HG03066 (cell line): ENCODE results near the gene TLL1.

ENCODE experiments used
- ATAC-seq: cut with Tn5 transposase; IDR thresholded peaks from one replicate; pipeline ENCODE4 v1.9.1; 2021; ENCODE audit warnings: low read depth; ENCODE audit not compliant: unreplicated experiment

TLL1 gene

GRCh38 chr4:165970703-165971420 is 97.8 kb downstream of the TLL1 start:
- no peak for ATAC-seq

- no peak for ATAC-seq
Measured at GRCh38 chr4:165971446-165971845, 98.4 kb downstream of the TLL1 start.

GRCh38 chr4:165971933-165972332 is 98.9 kb downstream of the TLL1 start:
- ATAC-seq: no peak

GRCh38 chr4:165972747-165973146 is 99.7 kb downstream of the TLL1 start:
- ATAC-seq: no peak

GRCh38 chr4:165982934-165983333 is 109.9 kb downstream of the TLL1 start:
- no peak for ATAC-seq

GRCh38 chr4:165986956-165987698 is 114.1 kb downstream of the TLL1 start:
- ATAC-seq: no peak

GRCh38 chr4:165991325-165992180 is 118.5 kb downstream of the TLL1 start:
- no peak for ATAC-seq

GRCh38 chr4:165992283-165992682 is 119.2 kb downstream of the TLL1 start:
- no peak for ATAC-seq

GRCh38 chr4:165994701-165995100 is 121.7 kb downstream of the TLL1 start:
- ATAC-seq: no peak

- ATAC-seq: no peak
Measured at GRCh38 chr4:166003811-166004210, 130.8 kb downstream of the TLL1 start.

GRCh38 chr4:166006217-166006616 is 133.2 kb downstream of the TLL1 start:
- no peak for ATAC-seq

GRCh38 chr4:166008510-166008909 is 135.5 kb downstream of the TLL1 start:
- no peak for ATAC-seq

GRCh38 chr4:166012129-166013030 is 139.3 kb downstream of the TLL1 start:
- ATAC-seq: no peak

- no peak for ATAC-seq
Measured at GRCh38 chr4:166014411-166014810, 141.4 kb downstream of the TLL1 start.

GRCh38 chr4:166017804-166018203 is 144.8 kb downstream of the TLL1 start:
- no peak for ATAC-seq

GRCh38 chr4:166019441-166020220 is 146.6 kb downstream of the TLL1 start:
- ATAC-seq: no peak

- no peak for ATAC-seq
Measured at GRCh38 chr4:166021617-166022016, 148.6 kb downstream of the TLL1 start.

GRCh38 chr4:166034965-166035364 is 161.9 kb downstream of the TLL1 start:
- no peak for ATAC-seq

GRCh38 chr4:166039822-166040221 is 166.8 kb downstream of the TLL1 start:
- ATAC-seq: no peak
